ENCODE data around the gene ZNF827.

The ZNF827 gene

GRCh38 chr4:145785391-145786008 is 153.1 kb downstream of the ZNF827 start:
- H3K9ac ChIP-seq (ENCODE audit: insufficient read length, low read depth): no peak overlapping the region
- no peak overlapping the region for H3K4me3 ChIP-seq (ENCODE audit: insufficient read length, low read depth)
- H3K4me1 ChIP-seq (ENCODE audit: insufficient read depth, insufficient read length): no peaks in the 10 kb centered on the region
- no peaks in the 10 kb centered on the region for H3K9me3 ChIP-seq (ENCODE audit: insufficient read depth, low read length)
- TF ChIP-seq YY1 (IDR thresholded peaks at IDR 0.05; ENCODE audit: insufficient read depth, insufficient read length) (no peak), SUZ12 (IDR thresholded peaks at IDR 0.05; ENCODE audit: extremely low read depth, insufficient read depth, insufficient read length) (no peak), ZNF274 (IDR thresholded peaks at IDR 0.05; ENCODE audit: low read depth, low read length) (no peak)
- no peaks in the 10 kb centered on the region for H3K27me3 ChIP-seq (ENCODE audit: insufficient read depth, insufficient read length)
- peaks cover 2% of the 10 kb centered on the region for H3K36me3 ChIP-seq (ENCODE audit: insufficient read depth, insufficient read length, low read length)
- no peak for DNase-seq (ENCODE audit: low read depth, low spot score)

GRCh38 chr4:145784036-145784435 is 154.6 kb downstream of the ZNF827 start:
- DNase-seq (ENCODE audit: low read depth, low spot score): no peak
- Histone ChIP-seq H3K9me3 (ENCODE audit: insufficient read depth, low read length) (no peaks in the 10 kb centered on the region), H3K4me3 (ENCODE audit: insufficient read length, low read depth) (no peak overlapping the region), H3K9ac (ENCODE audit: insufficient read length, low read depth) (no peak overlapping the region), H3K36me3 (ENCODE audit: insufficient read depth, insufficient read length, low read length) (peaks cover 5% of the 10 kb centered on the region), H3K27me3 (ENCODE audit: insufficient read depth, insufficient read length) (no peaks in the 10 kb centered on the region), H3K4me1 (ENCODE audit: insufficient read depth, insufficient read length) (no peaks in the 10 kb centered on the region)
- TF ChIP-seq ZNF274 (IDR thresholded peaks at IDR 0.05; ENCODE audit: low read depth, low read length) (no peak), SUZ12 (IDR thresholded peaks at IDR 0.05; ENCODE audit: extremely low read depth, insufficient read depth, insufficient read length) (no peak), YY1 (IDR thresholded peaks at IDR 0.05; ENCODE audit: insufficient read depth, insufficient read length) (no peak)

DNA sequence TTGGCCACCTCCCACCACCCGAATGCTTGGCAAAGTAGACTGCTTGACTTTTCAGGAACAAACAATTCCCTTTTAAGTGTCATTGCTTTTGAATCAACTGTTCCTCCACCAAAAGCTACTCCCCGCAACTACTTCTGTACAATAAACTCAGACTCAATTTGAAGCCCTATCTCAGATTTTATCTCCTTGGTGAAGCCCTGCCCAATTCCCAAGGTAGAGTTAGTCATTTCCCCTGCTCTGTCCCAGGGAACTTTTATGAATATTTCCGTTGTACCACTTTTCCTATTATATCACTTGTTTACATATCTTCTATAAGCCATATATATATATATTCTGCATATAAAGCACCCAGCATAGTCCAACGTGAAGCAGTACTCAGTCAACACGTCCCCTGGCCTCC is 155.9 kb downstream of the ZNF827 start:
- Histone ChIP-seq H3K4me1 (ENCODE audit: insufficient read depth, insufficient read length) (no peaks in the 10 kb centered on the region), H3K4me3 (ENCODE audit: insufficient read length, low read depth) (no peak overlapping the region), H3K27me3 (ENCODE audit: insufficient read depth, insufficient read length) (no peaks in the 10 kb centered on the region), H3K9me3 (ENCODE audit: insufficient read depth, low read length) (no peaks in the 10 kb centered on the region), H3K9ac (ENCODE audit: insufficient read length, low read depth) (no peak overlapping the region), H3K36me3 (ENCODE audit: insufficient read depth, insufficient read length, low read length) (peaks cover 5% of the 10 kb centered on the region)
- no peak for DNase-seq (ENCODE audit: low read depth, low spot score)
- no peak for TF ChIP-seq YY1 (IDR thresholded peaks at IDR 0.05; ENCODE audit: insufficient read depth, insufficient read length)
- no peak for TF ChIP-seq ZNF274 (IDR thresholded peaks at IDR 0.05; ENCODE audit: low read depth, low read length)
- TF ChIP-seq SUZ12 (IDR thresholded peaks at IDR 0.05; ENCODE audit: extremely low read depth, insufficient read depth, insufficient read length): no peak

GRCh38 chr4:145781351-145781750 is 157.3 kb downstream of the ZNF827 start:
- H3K27me3 ChIP-seq (ENCODE audit: insufficient read depth, insufficient read length): no peaks in the 10 kb centered on the region
- peaks cover 7% of the 10 kb centered on the region for H3K36me3 ChIP-seq (ENCODE audit: insufficient read depth, insufficient read length, low read length)
- no peak for DNase-seq (ENCODE audit: low read depth, low spot score)
- H3K9me3 ChIP-seq (ENCODE audit: insufficient read depth, low read length): no peaks in the 10 kb centered on the region
- no peaks in the 10 kb centered on the region for H3K4me1 ChIP-seq (ENCODE audit: insufficient read depth, insufficient read length)
- H3K9ac ChIP-seq (ENCODE audit: insufficient read length, low read depth): no peak overlapping the region
- no peak for TF ChIP-seq YY1 (IDR thresholded peaks at IDR 0.05; ENCODE audit: insufficient read depth, insufficient read length)
- H3K4me3 ChIP-seq (ENCODE audit: insufficient read length, low read depth): no peak overlapping the region

GRCh38 chr4:145779319-145779801 is 159.3 kb downstream of the ZNF827 start:
- no peak for TF ChIP-seq ZNF274 (IDR thresholded peaks at IDR 0.05; ENCODE audit: low read depth, low read length)
- no peak for TF ChIP-seq SUZ12 (IDR thresholded peaks at IDR 0.05; ENCODE audit: extremely low read depth, insufficient read depth, insufficient read length)
- no peak for TF ChIP-seq YY1 (IDR thresholded peaks at IDR 0.05; ENCODE audit: insufficient read depth, insufficient read length)
- DNase-seq (ENCODE audit: low read depth, low spot score): no peak
- H3K9ac ChIP-seq (ENCODE audit: insufficient read length, low read depth): no peak overlapping the region
- H3K9me3 ChIP-seq (ENCODE audit: insufficient read depth, low read length): no peaks in the 10 kb centered on the region
- H3K27me3 ChIP-seq (ENCODE audit: insufficient read depth, insufficient read length): no peaks in the 10 kb centered on the region
- no peaks in the 10 kb centered on the region for H3K4me1 ChIP-seq (ENCODE audit: insufficient read depth, insufficient read length)
- peaks cover 22% of the 10 kb centered on the region for H3K36me3 ChIP-seq (ENCODE audit: insufficient read depth, insufficient read length, low read length)
- no peak overlapping the region for H3K4me3 ChIP-seq (ENCODE audit: insufficient read length, low read depth)

DNA sequence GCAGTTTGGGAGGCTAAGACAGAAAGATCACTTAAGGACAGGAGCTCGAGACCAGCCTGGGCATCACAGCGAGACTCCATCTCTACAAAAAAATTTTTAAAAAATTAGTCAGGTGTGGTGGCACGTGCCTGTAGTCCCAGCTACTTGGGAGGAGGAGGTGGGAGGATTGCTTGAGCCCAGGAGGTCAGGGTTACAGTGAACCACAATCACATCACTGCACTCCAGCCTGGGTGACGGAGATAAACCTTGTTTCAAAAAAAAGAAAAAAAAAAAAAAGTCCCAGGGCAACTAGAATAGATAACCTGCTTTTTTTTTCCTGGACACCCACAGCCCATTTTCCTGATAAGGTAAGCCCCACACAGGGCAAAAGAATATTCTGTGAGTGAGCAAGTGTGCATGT is 162.4 kb downstream of the ZNF827 start:
- no peak overlapping the region for H3K9ac ChIP-seq (ENCODE audit: insufficient read length, low read depth)
- H3K4me1 ChIP-seq (ENCODE audit: insufficient read depth, insufficient read length): no peaks in the 10 kb centered on the region
- TF ChIP-seq YY1 (IDR thresholded peaks at IDR 0.05; ENCODE audit: insufficient read depth, insufficient read length) (no peak), SUZ12 (IDR thresholded peaks at IDR 0.05; ENCODE audit: extremely low read depth, insufficient read depth, insufficient read length) (no peak), ZNF274 (IDR thresholded peaks at IDR 0.05; ENCODE audit: low read depth, low read length) (no peak)
- no peak for DNase-seq (ENCODE audit: low read depth, low spot score)
- H3K9me3 ChIP-seq (ENCODE audit: insufficient read depth, low read length): no peaks in the 10 kb centered on the region
- H3K4me3 ChIP-seq (ENCODE audit: insufficient read length, low read depth): no peak overlapping the region
- no peaks in the 10 kb centered on the region for H3K27me3 ChIP-seq (ENCODE audit: insufficient read depth, insufficient read length)
- peaks cover 37% of the 10 kb centered on the region for H3K36me3 ChIP-seq (ENCODE audit: insufficient read depth, insufficient read length, low read length)

DNA sequence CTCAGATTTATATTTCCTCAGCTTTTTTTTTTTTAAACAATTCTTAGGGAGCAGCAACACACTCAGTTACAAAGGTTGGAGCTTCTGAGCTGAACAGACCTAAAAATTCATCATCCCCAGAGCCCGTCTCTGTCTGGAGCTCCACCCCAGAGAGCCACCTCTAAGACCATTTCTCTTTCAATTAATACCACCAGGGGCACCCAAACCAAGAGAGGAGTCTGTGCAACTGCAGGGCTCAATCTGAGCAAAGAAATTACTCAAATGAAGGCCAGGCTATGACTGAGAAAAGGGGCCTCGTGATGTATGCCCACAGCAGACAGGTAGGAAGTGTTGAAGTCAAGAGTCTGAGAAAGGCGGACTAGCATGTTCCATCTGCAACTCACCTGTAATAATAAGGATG is 163.2 kb downstream of the ZNF827 start:
- TF ChIP-seq YY1 (IDR thresholded peaks at IDR 0.05; ENCODE audit: insufficient read depth, insufficient read length) (no peak), SUZ12 (IDR thresholded peaks at IDR 0.05; ENCODE audit: extremely low read depth, insufficient read depth, insufficient read length) (no peak), ZNF274 (IDR thresholded peaks at IDR 0.05; ENCODE audit: low read depth, low read length) (no peak)
- H3K4me1 ChIP-seq (ENCODE audit: insufficient read depth, insufficient read length): no peaks in the 10 kb centered on the region
- no peak overlapping the region for H3K9ac ChIP-seq (ENCODE audit: insufficient read length, low read depth)
- DNase-seq (ENCODE audit: low read depth, low spot score): no peak
- no peaks in the 10 kb centered on the region for H3K27me3 ChIP-seq (ENCODE audit: insufficient read depth, insufficient read length)
- no peak overlapping the region for H3K4me3 ChIP-seq (ENCODE audit: insufficient read length, low read depth)
- no peaks in the 10 kb centered on the region for H3K9me3 ChIP-seq (ENCODE audit: insufficient read depth, low read length)
- H3K36me3 ChIP-seq (ENCODE audit: insufficient read depth, insufficient read length, low read length): peaks cover 41% of the 10 kb centered on the region

All from NT2/D1 (cell line).